GOT3 (cell line): ENCODE measurements around the gene SNAP25.
A peak's percentile ranks its signal among the peaks of the same experiment; 100 is the strongest.

ENCODE experiments used
- DNase-seq: peaks from one replicate; lab custom pipeline; 2025; ENCODE audit warnings: mixed read lengths; lab: John Stamatoyannopoulos, UW

SNAP25 gene

DNA sequence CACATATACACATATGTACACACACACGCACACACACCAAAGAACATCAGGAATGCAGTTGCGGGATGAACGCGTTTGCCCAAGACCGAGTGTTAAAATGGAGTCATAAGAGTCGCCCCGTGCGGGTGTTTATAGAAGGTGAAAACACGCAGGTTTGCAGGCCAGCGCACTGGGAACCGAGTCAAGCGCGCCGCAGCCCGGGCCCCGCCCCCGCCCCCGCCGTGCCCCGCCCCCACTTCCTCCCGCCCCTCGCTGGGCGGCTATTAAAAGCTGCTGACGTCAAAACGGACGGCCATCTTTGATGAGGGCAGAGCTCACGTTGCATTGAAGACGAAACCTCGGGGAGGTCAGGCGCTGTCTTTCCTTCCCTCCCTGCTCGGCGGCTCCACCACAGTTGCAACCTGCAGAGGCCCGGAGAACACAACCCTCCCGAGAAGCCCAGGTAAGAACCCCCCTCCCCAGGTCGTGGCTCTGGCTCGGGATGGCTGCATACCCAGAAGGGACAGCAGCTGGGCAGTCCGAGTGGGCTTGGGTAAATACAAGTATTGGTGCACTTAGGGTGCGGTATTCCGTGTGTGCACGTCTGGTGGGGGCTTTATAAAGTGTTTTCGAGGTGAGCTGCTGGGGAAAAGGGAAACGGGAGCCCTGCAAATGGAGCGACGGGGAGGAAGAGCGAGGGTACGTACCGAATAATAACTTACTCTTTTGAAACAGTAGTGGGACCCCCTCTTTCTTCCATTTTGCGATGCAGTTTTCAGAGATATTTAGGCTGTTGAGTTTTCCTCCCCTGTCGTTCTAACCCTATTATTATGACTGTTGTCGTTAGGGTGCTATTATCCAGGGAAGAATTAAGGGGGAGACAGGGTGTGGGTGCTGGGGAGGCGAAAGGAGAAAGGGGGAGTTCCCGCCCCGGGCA, at the start of gene SNAP25:
SNAP25 (plus strand) TSS at position 295 of the 916 bp plus-strand sequence. CDS start 56,662 bp downstream, outside the sequence.
- DNase-seq = peak; percentile 63

DNA sequence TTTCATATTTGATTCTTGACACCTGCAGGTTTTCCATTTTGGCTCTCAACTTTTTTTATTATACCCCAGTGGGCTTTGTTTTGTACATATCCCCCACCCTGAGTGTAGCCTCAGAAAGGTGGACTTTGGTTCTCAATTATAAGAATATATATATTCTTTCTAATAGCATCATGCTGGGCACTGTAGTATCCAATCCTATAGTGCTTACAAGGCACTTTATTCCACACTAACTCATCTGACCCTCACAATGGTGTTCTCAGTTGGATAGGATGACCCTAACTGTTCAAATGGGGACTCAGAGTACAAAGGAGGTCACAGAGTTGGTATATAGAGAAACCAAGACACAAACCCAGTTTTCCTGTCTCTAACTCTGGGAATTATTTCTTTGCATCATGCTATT, 48.9 kb upstream of the SNAP25 start:
- DNase-seq = no peak

DNA sequence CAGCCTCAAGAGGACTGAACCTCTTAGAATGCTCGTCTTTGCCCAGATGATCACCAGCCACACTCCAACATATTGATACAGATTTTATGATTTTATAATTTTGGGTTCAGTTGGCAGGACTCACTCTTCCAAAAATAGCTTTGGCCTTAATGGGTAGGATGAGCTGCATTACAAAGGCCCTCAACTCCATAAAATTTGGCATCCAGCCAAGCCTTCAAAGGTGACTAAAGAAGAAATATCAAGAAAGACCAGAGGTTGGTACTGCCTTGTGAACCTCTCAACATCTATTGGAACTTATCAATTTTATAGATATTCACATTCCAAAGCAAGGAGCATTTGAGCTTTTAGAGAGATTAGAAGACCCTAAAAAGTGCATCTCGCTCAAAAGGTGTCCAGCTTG, 48.4 kb upstream of the SNAP25 start:
- DNase-seq = no peak

DNA sequence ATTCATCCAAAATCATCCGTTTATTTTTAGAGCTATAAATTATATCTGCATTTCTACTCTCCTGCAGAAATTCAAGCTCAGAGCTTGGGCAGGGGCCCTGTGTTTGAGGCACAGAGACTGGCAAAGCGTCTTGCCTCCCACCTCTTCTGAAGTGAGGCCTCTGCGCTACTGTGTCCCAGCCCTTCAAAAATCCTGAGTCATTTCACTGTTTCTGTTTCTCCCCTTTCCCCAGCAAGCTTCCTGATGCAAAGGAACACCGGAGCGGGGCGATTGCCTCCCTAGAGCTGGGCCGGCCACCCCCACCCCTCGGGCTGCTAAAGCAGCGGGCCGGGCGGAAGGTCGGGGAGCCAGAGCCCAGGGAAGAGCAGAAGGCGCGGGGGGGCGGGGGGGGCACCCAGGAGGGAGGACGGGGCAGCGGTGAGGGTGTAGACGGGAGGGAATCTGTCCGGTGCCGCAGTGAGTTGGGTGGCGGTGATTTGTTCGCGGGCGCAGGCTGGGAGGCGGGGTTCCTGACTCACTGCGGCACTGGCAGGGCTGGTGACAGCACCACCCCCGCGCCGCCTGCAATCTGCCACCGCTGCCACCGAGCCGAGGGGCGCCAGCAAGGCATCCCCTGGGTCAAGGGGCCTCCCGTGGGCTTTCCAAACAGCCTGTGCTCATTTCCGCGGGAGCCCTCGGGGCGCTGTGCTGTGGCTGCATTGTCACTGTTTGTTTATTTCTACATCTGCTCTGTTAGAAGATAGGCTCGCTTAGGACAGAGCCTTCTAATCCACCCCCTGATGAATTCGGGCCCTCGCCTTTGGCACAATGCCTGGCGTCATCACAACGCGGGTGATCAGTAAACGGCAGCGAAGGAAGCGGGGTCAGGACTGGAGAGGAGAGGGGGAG, 46.5 kb upstream of the SNAP25 start:
- DNase-seq = peak; percentile 48

DNA sequence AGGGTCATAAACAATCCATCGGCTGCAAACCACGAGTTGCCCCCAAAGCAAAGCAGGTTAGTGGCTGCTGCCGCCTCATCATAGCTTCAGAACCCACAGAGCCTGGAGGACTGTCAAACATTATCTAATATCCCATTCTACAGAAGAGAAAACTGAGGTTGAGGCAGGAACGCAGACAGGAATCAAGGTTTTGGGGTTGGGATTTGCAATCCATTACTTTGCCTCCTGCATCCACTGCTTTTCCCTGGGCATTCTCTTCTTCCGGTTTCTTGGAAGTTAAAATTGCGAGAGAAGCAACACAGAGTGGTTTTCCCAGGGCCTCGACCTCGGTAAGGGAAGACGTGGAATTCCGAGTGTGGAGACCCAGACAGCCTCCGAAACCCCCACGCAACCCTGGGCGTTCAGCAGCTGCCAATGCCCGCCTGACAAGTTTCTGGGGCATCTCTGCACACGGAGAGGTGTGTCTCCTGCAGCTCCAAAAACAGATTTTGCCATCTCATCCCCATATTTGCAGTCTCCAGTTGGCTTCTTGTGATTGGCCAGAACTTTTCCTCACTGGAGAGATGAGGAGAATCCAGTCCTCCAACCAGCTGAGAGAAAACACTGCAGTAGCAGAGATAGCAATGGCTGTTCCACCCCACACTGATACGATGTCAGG, 45.5 kb upstream of the SNAP25 start:
- no peak for DNase-seq

DNA sequence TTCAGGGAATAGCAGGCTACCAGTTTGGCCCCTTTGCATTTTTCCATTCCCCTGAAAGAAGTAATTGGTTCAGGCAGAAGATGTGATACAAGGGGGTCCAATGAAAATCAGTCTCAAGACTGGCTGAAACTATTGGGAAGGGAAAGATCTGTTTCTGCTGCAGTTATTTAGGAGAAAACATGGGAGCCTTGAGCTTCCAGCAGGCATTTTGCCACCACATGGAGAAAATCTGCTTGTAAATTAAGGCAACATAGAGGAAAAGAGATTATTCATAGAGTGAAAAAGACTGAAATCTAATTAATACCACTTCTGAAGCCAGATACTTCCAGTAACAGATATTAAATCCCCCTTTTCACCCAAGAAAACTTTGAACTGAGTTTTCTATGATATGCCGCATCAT, 44.2 kb upstream of the SNAP25 start:
- no peak for DNase-seq

DNA sequence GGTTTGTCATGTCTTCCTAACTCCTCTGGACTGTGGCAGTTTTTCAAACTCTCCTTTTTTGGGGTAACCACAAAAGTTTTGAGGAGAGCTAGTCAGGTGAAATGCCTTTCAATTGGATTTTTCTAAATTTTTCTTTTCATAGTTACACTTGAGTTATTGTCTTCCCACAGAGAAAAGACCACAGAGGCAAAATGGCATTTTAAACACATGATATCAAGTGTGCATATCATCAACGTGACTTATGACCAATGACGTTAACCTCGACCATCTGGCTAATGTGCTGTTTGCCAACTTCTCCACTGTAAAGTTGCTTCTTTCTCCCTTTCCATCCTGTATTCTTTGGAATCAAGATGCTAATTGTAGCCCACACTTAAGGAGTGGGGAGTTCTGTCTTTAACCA, 41.3 kb upstream of the SNAP25 start:
- DNase-seq = no peak

DNA sequence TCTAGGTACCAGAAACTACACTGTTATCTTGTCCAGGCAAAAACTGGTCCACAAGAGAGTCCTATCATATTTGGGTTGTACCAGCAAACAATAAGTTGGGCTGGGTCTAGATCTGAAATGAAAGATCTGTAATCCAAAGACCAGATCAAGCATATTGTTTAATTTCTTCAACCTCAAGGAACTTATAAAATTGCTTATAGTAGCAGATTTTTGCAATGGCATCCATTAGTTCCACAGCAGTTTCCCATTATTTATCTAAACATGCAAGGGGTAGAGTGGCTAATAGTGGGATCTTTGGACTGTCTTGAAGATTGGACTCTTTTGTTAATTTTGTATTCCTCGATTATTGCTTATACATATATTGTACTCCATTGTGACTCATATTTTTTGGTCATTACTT, 40.5 kb upstream of the SNAP25 start:
- DNase-seq = no peak

DNA sequence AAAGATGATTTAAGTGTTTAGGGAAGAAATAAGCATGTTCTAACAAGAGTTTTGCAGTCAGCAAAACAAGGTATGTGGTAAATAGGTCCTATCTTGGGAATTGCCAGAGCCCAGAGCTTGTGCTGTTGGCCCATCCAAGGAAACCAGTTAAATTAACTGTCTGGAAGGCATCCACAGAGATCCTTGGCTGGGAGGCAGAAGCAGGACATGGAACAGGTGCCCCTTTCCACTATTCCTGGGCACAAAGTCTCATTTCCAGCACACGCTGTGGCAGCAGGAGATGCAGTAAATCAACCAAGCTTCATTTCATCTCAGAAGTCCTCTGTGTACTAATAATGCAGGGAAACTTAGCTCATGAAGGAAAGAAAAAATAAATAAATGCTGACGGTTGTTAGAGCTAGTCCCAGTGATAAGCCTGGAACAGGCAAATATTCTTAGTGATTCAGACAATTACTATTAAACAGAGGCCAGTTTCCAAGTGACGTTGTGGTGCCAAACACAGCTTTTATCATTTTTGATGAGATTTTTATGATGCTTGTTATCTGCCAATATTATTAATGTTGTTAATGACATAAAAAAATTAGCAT, 39.8 kb upstream of the SNAP25 start:
- no peak for DNase-seq

DNA sequence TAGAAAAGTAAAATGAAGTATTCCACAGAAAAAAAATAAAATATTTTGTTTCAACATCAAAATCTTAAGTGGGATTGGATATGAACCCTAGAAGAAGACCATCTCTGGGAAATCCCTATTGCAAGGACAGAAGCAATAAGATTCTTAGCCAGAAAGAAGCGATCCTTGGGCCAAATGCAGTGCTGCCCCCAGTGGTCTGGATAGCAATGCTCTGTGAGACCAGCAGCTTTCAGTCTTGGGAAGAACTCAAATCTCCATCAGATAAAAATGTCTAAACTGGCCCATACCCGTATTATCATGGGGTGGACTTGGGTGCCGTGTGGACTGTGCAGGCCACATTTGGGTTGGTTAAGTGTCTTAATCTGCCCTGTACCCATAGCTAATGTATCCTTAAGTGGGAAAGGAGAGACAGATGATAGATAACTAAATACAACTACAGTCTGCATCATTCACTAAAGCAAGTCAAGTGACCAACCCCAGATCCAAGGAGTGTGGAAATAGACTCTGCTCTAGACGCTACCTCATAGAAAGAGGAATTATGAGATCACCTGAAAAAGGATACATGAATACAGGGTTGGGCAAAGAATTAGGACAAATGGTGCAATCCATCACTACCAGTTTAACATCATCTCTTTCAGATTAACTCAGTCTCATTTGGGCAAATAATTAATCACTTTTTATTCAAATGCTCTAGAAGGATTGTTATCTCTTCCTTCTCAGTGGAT, 38.9 kb upstream of the SNAP25 start:
- no peak for DNase-seq

DNA sequence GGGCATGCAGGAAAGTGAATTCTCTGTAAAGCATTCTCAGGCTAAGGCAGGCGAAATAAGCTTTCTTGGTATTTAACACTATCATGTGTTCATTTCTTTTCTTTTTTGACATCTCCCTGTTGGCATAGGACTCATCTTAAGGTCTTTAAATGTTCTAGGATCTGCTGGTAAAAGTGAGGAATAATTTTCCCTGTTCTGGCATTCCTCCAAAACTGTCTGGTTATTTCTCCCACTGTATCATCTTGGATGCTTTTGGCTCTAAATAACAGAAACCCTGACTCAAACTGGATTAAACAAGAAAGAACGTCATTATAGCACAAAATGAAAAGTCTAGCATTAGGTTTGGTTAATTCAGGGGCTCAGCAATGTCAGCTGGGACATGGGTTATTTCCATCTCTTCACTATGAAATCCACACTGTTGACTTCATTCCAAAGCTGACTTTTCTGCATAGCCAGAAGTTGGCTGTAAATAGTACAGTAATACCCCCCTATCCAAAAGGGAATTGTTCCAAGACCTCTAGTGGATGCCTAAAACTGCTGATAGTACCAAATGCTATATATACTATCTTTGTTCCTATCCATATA, 37.9 kb upstream of the SNAP25 start:
- DNase-seq = no peak

DNA sequence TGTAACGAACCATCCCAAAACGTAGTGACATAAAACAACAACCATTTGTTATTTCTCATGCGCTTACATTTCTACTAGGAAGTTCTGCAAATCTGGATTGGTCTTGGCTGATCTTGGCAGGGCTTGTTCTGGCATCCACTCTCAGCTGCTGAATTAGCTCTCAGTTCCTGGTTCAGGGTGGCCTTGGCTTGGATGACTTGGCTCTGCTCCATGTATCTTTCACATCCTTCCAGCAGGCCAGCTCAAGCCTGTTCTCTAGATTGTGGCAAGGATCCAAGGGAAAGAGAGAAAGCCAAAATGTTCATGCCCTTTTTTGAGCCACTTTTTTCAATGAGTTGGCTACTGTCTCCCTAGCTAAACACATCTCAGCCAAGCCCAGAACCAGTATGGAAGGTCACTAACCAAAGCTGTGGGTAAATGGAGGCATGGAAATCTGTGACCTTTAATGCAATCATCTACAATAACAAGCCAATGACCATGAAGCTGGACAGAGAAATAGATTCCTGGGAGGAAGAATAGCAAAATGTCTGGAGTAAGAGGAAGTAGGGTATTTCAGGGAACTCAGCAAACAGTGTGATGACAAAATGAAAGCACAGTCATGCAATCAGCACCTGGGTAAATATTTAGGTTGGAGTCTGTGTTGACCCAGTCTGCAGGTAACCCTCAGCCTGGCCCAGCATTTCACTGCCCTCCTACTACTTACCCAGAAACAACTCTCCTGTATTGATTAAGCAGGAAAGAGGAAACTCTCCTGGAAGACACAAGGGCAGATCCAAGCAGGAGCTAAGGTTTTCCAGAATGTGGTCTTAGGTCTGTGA, 32.7 kb upstream of the SNAP25 start:
- no peak for DNase-seq

DNA sequence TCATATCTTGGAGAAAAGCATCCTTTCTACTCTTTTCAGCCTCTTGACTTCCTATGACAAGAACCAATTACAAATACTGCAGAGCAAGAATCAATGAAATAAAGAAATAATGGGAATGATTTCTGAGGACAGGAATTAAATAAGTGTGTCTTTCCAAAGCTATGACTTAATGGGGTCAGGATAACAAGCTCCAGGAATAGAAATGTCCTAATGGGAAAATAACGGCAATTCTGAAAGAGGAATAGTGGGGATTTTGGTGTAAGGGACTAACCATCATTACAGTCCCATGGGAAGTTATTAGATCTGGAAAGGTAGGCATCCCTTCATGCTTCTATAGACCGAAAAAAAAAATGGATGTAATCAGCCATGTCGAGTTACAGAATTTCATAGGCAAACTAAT, 28.2 kb upstream of the SNAP25 start:
- no peak for DNase-seq

DNA sequence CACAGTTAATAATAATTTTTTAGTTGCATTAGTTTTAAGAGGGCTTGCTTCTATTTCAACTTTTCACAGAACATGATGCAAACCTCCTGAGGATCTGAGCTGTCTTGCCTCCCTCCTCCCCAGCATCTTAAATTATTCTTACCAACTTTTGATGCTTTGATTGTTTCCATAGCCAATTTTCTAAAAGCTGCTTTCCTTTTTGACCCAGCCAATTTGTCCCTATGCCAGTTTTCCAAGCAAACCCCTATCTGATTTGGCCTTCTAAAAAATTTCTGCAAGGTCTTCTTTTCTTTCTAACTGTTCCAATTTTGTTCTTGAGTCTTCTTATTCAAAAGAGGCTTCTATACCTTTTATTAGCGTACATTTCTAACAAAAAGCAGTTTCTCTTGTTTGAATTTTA, 26.5 kb upstream of the SNAP25 start:
- DNase-seq = no peak

DNA sequence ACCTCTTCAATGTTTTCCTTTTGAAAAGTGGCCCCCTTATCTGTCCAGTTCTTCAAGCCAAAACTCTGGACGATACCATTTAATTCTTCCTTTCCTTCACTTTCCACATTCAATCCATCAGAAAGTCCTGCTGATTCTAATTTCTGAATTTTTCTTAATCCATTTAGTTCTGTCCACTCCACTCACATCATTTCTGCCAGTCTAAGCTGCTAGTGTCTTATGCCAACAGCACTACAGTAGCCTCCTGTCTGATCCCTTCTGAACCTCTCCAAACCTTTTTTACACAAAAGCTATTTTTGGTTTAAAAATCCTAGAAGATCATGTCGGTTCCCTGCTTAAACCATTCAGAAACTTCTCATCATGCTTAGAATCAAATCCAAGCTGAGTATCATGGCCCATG, 24.5 kb upstream of the SNAP25 start:
- DNase-seq = no peak

DNA sequence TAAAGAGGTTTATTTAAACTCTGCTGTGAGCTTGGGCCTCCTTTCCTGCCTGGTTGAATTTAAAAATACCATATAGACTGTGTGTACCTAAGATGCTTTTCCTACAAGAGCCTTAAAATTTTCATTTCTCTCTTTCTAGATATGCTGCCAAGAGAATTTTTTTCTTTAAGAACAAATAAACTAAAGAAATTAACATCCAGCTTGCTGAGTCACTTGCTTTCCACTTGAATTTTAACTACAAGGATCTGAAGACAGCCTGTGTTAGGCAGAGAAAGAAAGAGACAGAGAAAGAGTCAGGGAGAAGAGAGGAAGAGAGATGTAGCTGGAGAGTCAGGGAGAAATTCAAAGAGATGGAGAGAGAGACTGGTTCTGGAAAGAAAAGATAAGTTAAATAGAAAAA, 18.3 kb upstream of the SNAP25 start:
- DNase-seq = no peak

DNA sequence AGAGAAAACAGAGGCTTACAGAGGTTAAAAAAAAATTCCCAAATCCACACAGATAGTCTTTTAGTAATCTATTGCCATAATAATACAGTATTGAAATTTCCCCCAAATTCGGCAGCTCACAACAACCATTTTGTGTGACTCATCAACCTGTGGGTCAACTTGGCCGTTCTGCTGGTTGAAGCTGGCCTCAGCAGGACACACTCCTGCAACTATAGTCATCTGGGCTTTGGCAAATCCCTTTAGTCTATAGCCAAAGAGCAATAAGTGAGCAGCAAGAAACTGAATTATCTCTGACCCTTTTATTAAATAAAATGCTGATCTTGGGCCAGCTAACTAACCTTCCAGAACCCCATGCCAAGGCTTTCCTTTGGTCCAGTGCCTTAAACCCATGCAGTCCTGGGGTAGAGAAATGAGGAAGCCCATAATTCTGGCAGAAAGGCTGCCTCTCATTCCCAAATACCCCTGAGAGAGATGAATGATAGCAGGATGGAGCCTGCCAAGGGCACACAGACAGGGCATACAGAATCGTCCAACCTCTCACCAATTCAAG, 17.2 kb upstream of the SNAP25 start:
- DNase-seq = no peak

DNA sequence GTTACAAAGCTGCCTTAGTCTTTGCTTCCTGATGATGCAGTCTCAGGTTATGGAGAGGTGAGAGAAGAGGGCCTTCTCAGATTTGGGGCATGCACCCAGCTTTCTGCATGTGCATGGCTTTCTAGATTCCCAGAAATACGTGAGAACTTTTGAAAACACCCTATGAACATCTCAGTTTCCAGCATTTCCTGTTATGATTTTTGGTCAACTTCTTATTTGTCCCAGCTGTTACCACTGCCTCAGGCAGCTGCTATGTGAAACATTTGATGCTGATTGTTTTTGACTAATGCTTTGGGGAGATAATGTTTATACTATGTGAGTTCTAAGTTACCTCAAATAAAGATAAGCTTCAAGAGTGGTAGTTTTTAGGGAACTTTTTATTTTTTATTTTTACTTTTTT, 9.5 kb upstream of the SNAP25 start:
- DNase-seq = no peak

DNA sequence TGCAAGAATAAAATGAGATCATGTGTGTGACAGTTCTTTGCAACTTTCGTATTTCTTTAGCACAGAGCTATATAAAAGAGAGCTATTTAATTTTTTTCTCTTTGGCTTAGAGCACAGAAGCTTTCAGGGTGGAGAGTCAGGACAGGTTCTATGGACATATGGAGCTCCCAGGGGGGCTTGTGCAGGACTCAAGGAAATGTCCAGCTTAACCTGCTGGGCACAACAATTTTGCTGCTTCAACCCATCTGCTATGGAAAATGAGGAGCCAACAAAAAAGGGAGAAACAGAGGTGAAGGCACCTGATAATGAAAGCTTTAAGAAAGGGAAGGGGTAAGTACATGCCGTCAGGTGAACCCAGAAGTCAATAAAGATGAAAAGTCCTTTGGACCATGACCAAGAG, 5.1 kb upstream of the SNAP25 start:
- DNase-seq = no peak
